ENCODE data around the gene CSNK1E.

The CSNK1E gene

GRCh38 chr22:38270091-38270992, 46.9 kb downstream of the CSNK1E start:
- TF ChIP-seq, protein P1, sequence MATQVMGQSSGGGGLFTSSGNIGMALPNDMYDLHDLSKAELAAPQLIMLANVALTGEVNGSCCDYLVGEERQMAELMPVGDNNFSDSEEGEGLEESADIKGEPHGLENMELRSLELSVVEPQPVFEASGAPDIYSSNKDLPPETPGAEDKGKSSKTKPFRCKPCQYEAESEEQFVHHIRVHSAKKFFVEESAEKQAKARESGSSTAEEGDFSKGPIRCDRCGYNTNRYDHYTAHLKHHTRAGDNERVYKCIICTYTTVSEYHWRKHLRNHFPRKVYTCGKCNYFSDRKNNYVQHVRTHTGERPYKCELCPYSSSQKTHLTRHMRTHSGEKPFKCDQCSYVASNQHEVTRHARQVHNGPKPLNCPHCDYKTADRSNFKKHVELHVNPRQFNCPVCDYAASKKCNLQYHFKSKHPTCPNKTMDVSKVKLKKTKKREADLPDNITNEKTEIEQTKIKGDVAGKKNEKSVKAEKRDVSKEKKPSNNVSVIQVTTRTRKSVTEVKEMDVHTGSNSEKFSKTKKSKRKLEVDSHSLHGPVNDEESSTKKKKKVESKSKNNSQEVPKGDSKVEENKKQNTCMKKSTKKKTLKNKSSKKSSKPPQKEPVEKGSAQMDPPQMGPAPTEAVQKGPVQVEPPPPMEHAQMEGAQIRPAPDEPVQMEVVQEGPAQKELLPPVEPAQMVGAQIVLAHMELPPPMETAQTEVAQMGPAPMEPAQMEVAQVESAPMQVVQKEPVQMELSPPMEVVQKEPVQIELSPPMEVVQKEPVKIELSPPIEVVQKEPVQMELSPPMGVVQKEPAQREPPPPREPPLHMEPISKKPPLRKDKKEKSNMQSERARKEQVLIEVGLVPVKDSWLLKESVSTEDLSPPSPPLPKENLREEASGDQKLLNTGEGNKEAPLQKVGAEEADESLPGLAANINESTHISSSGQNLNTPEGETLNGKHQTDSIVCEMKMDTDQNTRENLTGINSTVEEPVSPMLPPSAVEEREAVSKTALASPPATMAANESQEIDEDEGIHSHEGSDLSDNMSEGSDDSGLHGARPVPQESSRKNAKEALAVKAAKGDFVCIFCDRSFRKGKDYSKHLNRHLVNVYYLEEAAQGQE (IDR thresholded peaks at IDR 0.05; ENCODE audit: insufficient read depth in 1 of 2, low read depth in 2 of 2, low read length in 2 of 2) = no peak
- TF ChIP-seq POLR2AphosphoS5 (IDR thresholded peaks at IDR 0.05; ENCODE audit: low read depth, low read length) = no peak
- TF ChIP-seq TAF1 (IDR thresholded peaks at IDR 0.05; ENCODE audit: borderline replicate concordance, insufficient read depth, low read length) = no peak
- TF ChIP-seq SIN3A (IDR thresholded peaks at IDR 0.05; ENCODE audit: borderline replicate concordance, insufficient read depth, low read length) = no peak
- no peak for TF ChIP-seq FOXP2 (optimal IDR thresholded peaks at IDR 0.05; ENCODE audit: borderline replicate concordance, extremely low read depth, extremely low read length, insufficient read depth)

GRCh38 chr22:38269466-38269865, 47.8 kb downstream of the CSNK1E start:
- TF ChIP-seq, protein P1 (IDR thresholded peaks at IDR 0.05; ENCODE audit: insufficient read depth in 1 of 2, low read depth in 2 of 2, low read length in 2 of 2) = no peak
- TF ChIP-seq FOXP2 (optimal IDR thresholded peaks at IDR 0.05; ENCODE audit: borderline replicate concordance, extremely low read depth, extremely low read length, insufficient read depth) = no peak
- TF ChIP-seq SIN3A (IDR thresholded peaks at IDR 0.05; ENCODE audit: borderline replicate concordance, insufficient read depth, low read length) = no peak
- TF ChIP-seq POLR2AphosphoS5 (IDR thresholded peaks at IDR 0.05; ENCODE audit: low read depth, low read length) = no peak
- no peak for TF ChIP-seq TAF1 (IDR thresholded peaks at IDR 0.05; ENCODE audit: borderline replicate concordance, insufficient read depth, low read length)

GRCh38 chr22:38267086-38267485, 50.1 kb downstream of the CSNK1E start:
- no peak for TF ChIP-seq POLR2AphosphoS5 (IDR thresholded peaks at IDR 0.05; ENCODE audit: low read depth, low read length)
- no peak for TF ChIP-seq TAF1 (IDR thresholded peaks at IDR 0.05; ENCODE audit: borderline replicate concordance, insufficient read depth, low read length)
- TF ChIP-seq, protein P1 (IDR thresholded peaks at IDR 0.05; ENCODE audit: insufficient read depth in 1 of 2, low read depth in 2 of 2, low read length in 2 of 2) = no peak
- TF ChIP-seq FOXP2 (optimal IDR thresholded peaks at IDR 0.05; ENCODE audit: borderline replicate concordance, extremely low read depth, extremely low read length, insufficient read depth) = no peak
- no peak for TF ChIP-seq SIN3A (IDR thresholded peaks at IDR 0.05; ENCODE audit: borderline replicate concordance, insufficient read depth, low read length)

GRCh38 chr22:38266120-38266519, 51.1 kb downstream of the CSNK1E start:
- TF ChIP-seq POLR2AphosphoS5 (IDR thresholded peaks at IDR 0.05; ENCODE audit: low read depth, low read length) = no peak
- no peak for TF ChIP-seq SIN3A (IDR thresholded peaks at IDR 0.05; ENCODE audit: borderline replicate concordance, insufficient read depth, low read length)
- TF ChIP-seq, protein P1 (IDR thresholded peaks at IDR 0.05; ENCODE audit: insufficient read depth in 1 of 2, low read depth in 2 of 2, low read length in 2 of 2) = no peak
- TF ChIP-seq FOXP2 (optimal IDR thresholded peaks at IDR 0.05; ENCODE audit: borderline replicate concordance, extremely low read depth, extremely low read length, insufficient read depth) = no peak
- TF ChIP-seq TAF1 (IDR thresholded peaks at IDR 0.05; ENCODE audit: borderline replicate concordance, insufficient read depth, low read length) = no peak

Data from PFSK-1 (cell line).